Suprapubic skin (tissue), 4 donors: ENCODE data around the gene AGBL1.

ENCODE experiments used
- EP300 ChIP-seq: sonication (generic); formaldehyde crosslinking; IDR thresholded peaks from one replicate; pipeline ENCODE4 v1.6.1; 2017; ENCODE audit warnings: antibody characterized with exemption
- POLR2A ChIP-seq, 2 donors: fragments of 450-650 bp; IDR thresholded peaks; one replicate each; pipeline ENCODE4 v1.6.1; 2017; ENCODE audit warnings: antibody characterized with exemption in 2 of 2, mild to moderate bottlenecking in 2 of 2, moderate library complexity in 2 of 2
- POLR2AphosphoS5 ChIP-seq, 3 donors: sonication (generic); formaldehyde crosslinking; IDR thresholded peaks; one replicate each; pipeline ENCODE4 v1.6.1; 2017; ENCODE audit warnings: antibody characterized with exemption in 3 of 3
- TF ChIP-seq, protein P1 (sequence below), 2 donors: fragments of 200-600 bp in 1 of 2; fragments of 450-650 bp in 1 of 2; sonication (generic) in 1 of 2; IDR thresholded peaks; one replicate each; pipeline ENCODE4 v1.5.1; 2016 to 2019; ENCODE audit warnings: antibody characterized with exemption in 2 of 2, mild to moderate bottlenecking in 1 of 2, moderate library complexity in 1 of 2

DNA sequence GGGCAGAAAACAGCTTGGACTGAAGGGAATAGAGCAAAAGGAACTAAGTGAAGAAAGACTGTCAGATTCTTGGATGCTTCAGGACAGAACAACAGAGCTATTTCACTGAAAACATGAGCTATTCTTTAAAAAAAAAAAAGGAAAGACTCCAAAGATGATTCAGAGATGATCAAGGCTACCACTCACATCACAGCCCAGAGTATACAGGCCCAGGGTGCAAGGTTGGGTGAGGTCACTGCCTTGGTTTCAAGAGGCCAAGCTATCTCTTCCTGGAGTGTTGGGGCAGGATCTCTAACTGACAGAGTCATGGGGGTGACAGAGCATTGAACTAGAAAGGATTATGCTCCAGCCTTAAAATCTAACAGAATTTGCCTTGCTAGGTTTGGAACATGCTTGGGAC lies 118.1 kb downstream of the AGBL1 start:
- TF ChIP-seq, protein P1, sequence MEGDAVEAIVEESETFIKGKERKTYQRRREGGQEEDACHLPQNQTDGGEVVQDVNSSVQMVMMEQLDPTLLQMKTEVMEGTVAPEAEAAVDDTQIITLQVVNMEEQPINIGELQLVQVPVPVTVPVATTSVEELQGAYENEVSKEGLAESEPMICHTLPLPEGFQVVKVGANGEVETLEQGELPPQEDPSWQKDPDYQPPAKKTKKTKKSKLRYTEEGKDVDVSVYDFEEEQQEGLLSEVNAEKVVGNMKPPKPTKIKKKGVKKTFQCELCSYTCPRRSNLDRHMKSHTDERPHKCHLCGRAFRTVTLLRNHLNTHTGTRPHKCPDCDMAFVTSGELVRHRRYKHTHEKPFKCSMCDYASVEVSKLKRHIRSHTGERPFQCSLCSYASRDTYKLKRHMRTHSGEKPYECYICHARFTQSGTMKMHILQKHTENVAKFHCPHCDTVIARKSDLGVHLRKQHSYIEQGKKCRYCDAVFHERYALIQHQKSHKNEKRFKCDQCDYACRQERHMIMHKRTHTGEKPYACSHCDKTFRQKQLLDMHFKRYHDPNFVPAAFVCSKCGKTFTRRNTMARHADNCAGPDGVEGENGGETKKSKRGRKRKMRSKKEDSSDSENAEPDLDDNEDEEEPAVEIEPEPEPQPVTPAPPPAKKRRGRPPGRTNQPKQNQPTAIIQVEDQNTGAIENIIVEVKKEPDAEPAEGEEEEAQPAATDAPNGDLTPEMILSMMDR (IDR thresholded peaks at IDR 0.05) = no peak
- TF ChIP-seq POLR2AphosphoS5 (IDR thresholded peaks at IDR 0.05) (no peak), EP300 (no peak), POLR2A (IDR thresholded peaks at IDR 0.05) (no peak)
